Neutrophil (primary cell): ENCODE measurements around the gene EIF3F.

Source experiments
- H3K27ac ChIP-seq: fragments of 200-600 bp; sonication (generic); 2 replicates; pipeline ENCODE4 v1.5.1; 2016; ENCODE audit warnings: mild to moderate bottlenecking, moderate library complexity
- H3K27me3 ChIP-seq: fragments of 200-600 bp; sonication (generic); 2 replicates; pipeline ENCODE4 v1.6.0; 2016; ENCODE audit warnings: mild to moderate bottlenecking
- H3K36me3 ChIP-seq: fragments of 200-600 bp; sonication (generic); 2 replicates; pipeline ENCODE4 v1.5.1; 2017
- H3K4me1 ChIP-seq, 2 experiments: fragments of 200-600 bp in 1 of 2; sonication (generic) in 1 of 2; 1 replicate in 1 of 2; 2 replicates in 1 of 2; pipeline versions ENCODE4 v1.5.1 to v1.6.1; 2013 to 2016; ENCODE audit warnings: low read depth in 1 of 2, low read length in 1 of 2, mild to moderate bottlenecking in 1 of 2, moderate library complexity in 1 of 2; ENCODE audit not compliant: control insufficient read depth in 1 of 2, insufficient read depth in 1 of 2
- H3K4me3 ChIP-seq, 2 experiments: fragments of 200-600 bp in 1 of 2; sonication (generic) in 1 of 2; 1 replicate in 1 of 2; 2 replicates in 1 of 2; pipeline ENCODE4 v1.5.1; 2013 to 2016; ENCODE audit warnings: low read depth in 1 of 2, low read length in 1 of 2, mild to moderate bottlenecking in 1 of 2, moderate library complexity in 1 of 2
- H3K9me3 ChIP-seq: fragments of 200-600 bp; sonication (generic); 2 replicates; pipeline ENCODE4 v1.5.1; 2016
- TF ChIP-seq, protein P1 (sequence below): fragments of 200-600 bp; sonication (generic); IDR thresholded peaks from 2 replicates; pipeline ENCODE4 v1.5.1; 2016; ENCODE audit warnings: antibody characterized with exemption

EIF3F gene

DNA sequence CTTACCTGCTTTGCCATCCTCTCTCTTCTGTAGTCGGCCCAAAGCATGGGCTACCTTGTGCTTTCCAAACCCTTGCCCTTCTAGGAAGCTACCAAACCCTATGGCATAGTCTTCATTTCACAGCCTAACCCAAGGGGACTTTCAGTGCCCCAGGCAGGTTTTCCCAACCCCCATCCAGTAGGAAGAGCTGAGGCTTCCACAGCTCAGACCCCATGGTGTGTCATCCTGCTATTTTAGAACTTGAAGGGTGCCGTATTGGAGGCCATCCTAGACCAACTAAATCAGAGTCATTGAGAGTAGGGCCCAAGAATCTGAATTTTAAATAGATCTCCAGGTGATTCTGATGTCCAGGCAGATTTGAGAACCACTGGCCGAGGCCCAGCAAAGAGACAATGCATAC is 61.9 kb downstream of the EIF3F start:
- Histone ChIP-seq H3K36me3 (no peaks in the 10 kb centered on the region), H3K9me3 (no peaks in the 10 kb centered on the region), H3K27me3 (peaks cover 42% of the 10 kb centered on the region), H3K4me3 (no peak overlapping the region), H3K4me1 (no peaks in the 10 kb centered on the region), H3K27ac (no peak overlapping the region)
- TF ChIP-seq, protein P1, sequence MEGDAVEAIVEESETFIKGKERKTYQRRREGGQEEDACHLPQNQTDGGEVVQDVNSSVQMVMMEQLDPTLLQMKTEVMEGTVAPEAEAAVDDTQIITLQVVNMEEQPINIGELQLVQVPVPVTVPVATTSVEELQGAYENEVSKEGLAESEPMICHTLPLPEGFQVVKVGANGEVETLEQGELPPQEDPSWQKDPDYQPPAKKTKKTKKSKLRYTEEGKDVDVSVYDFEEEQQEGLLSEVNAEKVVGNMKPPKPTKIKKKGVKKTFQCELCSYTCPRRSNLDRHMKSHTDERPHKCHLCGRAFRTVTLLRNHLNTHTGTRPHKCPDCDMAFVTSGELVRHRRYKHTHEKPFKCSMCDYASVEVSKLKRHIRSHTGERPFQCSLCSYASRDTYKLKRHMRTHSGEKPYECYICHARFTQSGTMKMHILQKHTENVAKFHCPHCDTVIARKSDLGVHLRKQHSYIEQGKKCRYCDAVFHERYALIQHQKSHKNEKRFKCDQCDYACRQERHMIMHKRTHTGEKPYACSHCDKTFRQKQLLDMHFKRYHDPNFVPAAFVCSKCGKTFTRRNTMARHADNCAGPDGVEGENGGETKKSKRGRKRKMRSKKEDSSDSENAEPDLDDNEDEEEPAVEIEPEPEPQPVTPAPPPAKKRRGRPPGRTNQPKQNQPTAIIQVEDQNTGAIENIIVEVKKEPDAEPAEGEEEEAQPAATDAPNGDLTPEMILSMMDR, result no peak
